ENCODE measurements around the gene RHBDL2. TPM values are rescaled to one million over a fixed set of nuclear protein-coding genes. Genes with fewer than 3 reads are reported as not detected.
"Not testable (repeated sequence)": the region's sequence is repeated elsewhere in the genome, so short reads cannot be mapped to it uniquely, and the experiment has no call there.

The RHBDL2 gene
- total RNA-seq, 1 donor from 2014 or later, result not detected

GRCh38 chr1:38860454-38860795 lies 81.2 kb downstream of the RHBDL2 start:
- DNase-seq (ENCODE audit: low read depth), result no peak
- no peak for TF ChIP-seq CTCF (conservative IDR thresholded peaks at IDR 0.05; ENCODE audit: low read depth, low read length)
- peak overlapping the region; percentile 83 for H3K4me3 ChIP-seq (ENCODE audit: low read depth, low read length)

GRCh38 chr1:38859561-38860453 lies 81.8 kb downstream of the RHBDL2 start, which contains the start of gene RRAGC:
TSS of gene RRAGC (minus strand) at chr1:38859772. CDS start at chr1:38859646, 126 bp downstream.
- no peak for TF ChIP-seq CTCF (conservative IDR thresholded peaks at IDR 0.05; ENCODE audit: low read depth, low read length)
- peak; percentile 47 for DNase-seq (ENCODE audit: low read depth)
- H3K4me3 ChIP-seq (ENCODE audit: low read depth, low read length), result peak within 1 kb of the TSS; percentile 83

GRCh38 chr1:38858833-38859560 lies 82.6 kb downstream of the RHBDL2 start:
- no peak for DNase-seq (ENCODE audit: low read depth)
- H3K4me3 ChIP-seq (ENCODE audit: low read depth, low read length), result peak overlapping the region; percentile 83
- no peak for TF ChIP-seq CTCF (conservative IDR thresholded peaks at IDR 0.05; ENCODE audit: low read depth, low read length)

GRCh38 chr1:38852780-38853179 lies 88.8 kb downstream of the RHBDL2 start:
- no peak for TF ChIP-seq CTCF (conservative IDR thresholded peaks at IDR 0.05; ENCODE audit: low read depth, low read length)
- no peak overlapping the region for H3K4me3 ChIP-seq (ENCODE audit: low read depth, low read length)
- no peak for DNase-seq (ENCODE audit: low read depth)

- TF ChIP-seq CTCF (conservative IDR thresholded peaks at IDR 0.05; ENCODE audit: low read depth, low read length), result no peak
- H3K4me3 ChIP-seq (ENCODE audit: low read depth, low read length), result no peak overlapping the region
- no peak for DNase-seq (ENCODE audit: low read depth)
These were observed 93.6 kb downstream of the RHBDL2 start for GRCh38 chr1:38848071-38848470.

GRCh38 chr1:38846210-38846609 lies 95.4 kb downstream of the RHBDL2 start:
- no peak overlapping the region for H3K4me3 ChIP-seq (ENCODE audit: low read depth, low read length)
- no peak for DNase-seq (ENCODE audit: low read depth)
- TF ChIP-seq CTCF (conservative IDR thresholded peaks at IDR 0.05; ENCODE audit: low read depth, low read length), result no peak

- not testable (repeated sequence) for DNase-seq (ENCODE audit: low read depth); H3K4me3 ChIP-seq (ENCODE audit: low read depth, low read length)
These were observed 96.5 kb downstream of the RHBDL2 start for GRCh38 chr1:38845088-38845487.

Data from epithelial cell of proximal tubule (primary cell).